Spleen (tissue), 11 donors: ENCODE measurements around the gene CUL1. TPM values are rescaled to one million over a fixed set of nuclear protein-coding genes. Genes with fewer than 3 reads are reported as not detected.

ENCODE experiments used
- DNase-seq: peaks from one replicate; pipeline ENCODE4 v3.0.0-alpha.2; 2020
- H3K27ac ChIP-seq, 8 donors: fragments of 200-600 bp; sonication (generic) in 7 of 8; 1 replicate in 4 of 8; 2 replicates in 4 of 8; pipeline versions ENCODE4 v1.5.0 to v1.8.0; 2016 to 2021; ENCODE audit warnings: inconsistent platforms in 4 of 8, mild to moderate bottlenecking in 4 of 8, moderate library complexity in 1 of 8
- H3K27me3 ChIP-seq, 7 donors: fragments of 200-600 bp; sonication (generic) in 6 of 7; replicated peaks in 1 of 7; 1 replicate in 4 of 7; 2 replicates in 3 of 7; pipeline versions ENCODE4 v1.5.0 to v1.8.0; 2016 to 2021; ENCODE audit warnings: inconsistent platforms in 3 of 7, mild to moderate bottlenecking in 1 of 7
- H3K36me3 ChIP-seq, 6 donors: fragments of 200-600 bp; sonication (generic) in 5 of 6; 1 replicate in 4 of 6; 2 replicates in 2 of 6; pipeline versions ENCODE4 v1.5.0 to v1.8.0; 2016 to 2021; ENCODE audit warnings: inconsistent platforms in 2 of 6
- H3K4me1 ChIP-seq, 6 donors: fragments of 200-600 bp; sonication (generic) in 5 of 6; 1 replicate in 3 of 6; 2 replicates in 3 of 6; pipeline versions ENCODE4 v1.5.0 to v1.8.0; 2016 to 2021; ENCODE audit warnings: inconsistent platforms in 3 of 6
- H3K4me3 ChIP-seq, 8 donors: fragments of 200-600 bp; sonication (generic) in 7 of 8; 1 replicate in 4 of 8; 2 replicates in 4 of 8; pipeline versions ENCODE4 v1.5.0 to v1.8.0; 2016 to 2021; ENCODE audit warnings: inconsistent platforms in 4 of 8, mild to moderate bottlenecking in 4 of 8, moderate library complexity in 2 of 8
- H3K9me3 ChIP-seq, 8 donors: fragments of 200-600 bp; sonication (generic) in 7 of 8; 1 replicate in 4 of 8; 2 replicates in 4 of 8; pipeline versions ENCODE4 v1.5.0 to v1.8.0; 2016 to 2021; ENCODE audit warnings: inconsistent platforms in 4 of 8
- CTCF ChIP-seq, 11 experiments: fragments of 200-600 bp in 7 of 11; fragments of 450-650 bp in 4 of 11; sonication (generic) in 4 of 11; IDR thresholded peaks in 8 of 11; conservative IDR thresholded peaks in 3 of 11; 1 replicate in 7 of 11; 2 replicates in 4 of 11; pipeline versions ENCODE4 v1.4.0 to v1.8.0; 2016 to 2021; ENCODE audit warnings: antibody characterized with exemption in 11 of 11, inconsistent platforms in 4 of 11, mild to moderate bottlenecking in 1 of 11
- POLR2A ChIP-seq, 3 donors: fragments of 450-650 bp; IDR thresholded peaks; one replicate each; pipeline ENCODE4 v1.5.1; 2017; ENCODE audit warnings: antibody characterized with exemption in 3 of 3, mild to moderate bottlenecking in 1 of 3
- POLR2AphosphoS5 ChIP-seq, 3 donors: sonication (generic); formaldehyde crosslinking; IDR thresholded peaks; one replicate each; pipeline ENCODE4 v1.5.1; 2017; ENCODE audit warnings: antibody characterized with exemption in 3 of 3
- WGBS, 5 donors: extraction: QIAGEN DNeasy Blood & Tissue Kit in 3 of 5; methylation state at CpG; one replicate each; pipeline versions ENCODE4 v1.1.5 to v1.1.7; 2013 to 2018; 5-methylcytosine and 5-hydroxymethylcytosine counted together
- intact Hi-C: fragments of 100-400 bp; cut with DNase I; formaldehyde crosslinking; loops from one replicate; pipeline ENCODE4 v1.15.0; 2023; ENCODE audit warnings: low total_unique reads
- polyA plus RNA-seq, 3 donors: library from polyadenylated mRNA; stranded (reverse); fragments of 200-250 nt; gene quantifications; one replicate each; pipeline ENCODE4 v1.2.1, GENCODE V29; 2013
- total RNA-seq, 7 donors: library from RNA; depleted of rRNA in 3 of 7; stranded (reverse); fragments of >200 nt in 3 of 7; fragmentation: NEBNext Ultra II Directional in 4 of 7; extraction: Animal tissue kit (Norgen Biotek cat#: 25700) in 4 of 7; gene quantifications; one replicate each; pipeline versions ENCODE4 v1.1.0 to v1.2.1, GENCODE V29; 2016 to 2021
- donor health status: healthy with polysubstance abuse.
- donor health status: DM: no; HTN: no; CAD: no; lungs with moderate emphysema.
- donor health status: DM: no; HTN: no; CAD: no.
- donor health status: Bipolar disorder and iron deficiency.
- donor health status: healthy.
- donor health status: DM: no; HTN: no; CAD: no.
- donor health status: DM: yes; HTN: yes; CAD: no.

Gene CUL1
- total and polyA plus RNA-seq, 10 donors, result 19.8 to 54.6 (median 42.7) TPM

DNA sequence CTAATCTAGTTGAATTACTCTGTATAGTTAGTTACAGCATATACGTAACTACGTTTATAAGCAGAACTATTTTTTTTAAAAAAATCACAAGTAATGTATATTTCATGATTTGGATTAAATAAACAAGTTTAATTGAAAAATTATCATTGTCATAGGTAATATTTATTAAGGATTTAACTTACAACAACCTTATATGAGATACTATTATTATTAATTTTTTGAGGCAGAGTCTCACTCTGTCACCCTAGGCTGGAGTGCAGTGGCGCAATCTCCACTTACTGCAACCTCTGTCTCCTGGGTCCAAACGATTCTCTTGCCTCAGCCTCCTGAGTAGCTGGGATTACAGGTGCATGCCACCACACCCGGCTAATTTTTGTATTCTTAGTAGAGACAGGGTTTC lies 4.1 kb upstream of the CUL1 start:
- Histone ChIP-seq H3K4me3 (no peak overlapping the region), H3K9me3 (no peaks in the 10 kb centered on the region), H3K27me3 (no peaks in the 10 kb centered on the region), H3K36me3 (no peaks in the 10 kb centered on the region), H3K4me1 (peaks cover 0 to 16% (median 10%) of the 10 kb centered on the region in 6 donors), H3K27ac (no peak overlapping the region)
- no peak for TF ChIP-seq CTCF (IDR thresholded peaks at IDR 0.05 in 8 of 11, conservative IDR thresholded peaks at IDR 0.05 in 3 of 11)
- no peak for TF ChIP-seq POLR2AphosphoS5 (IDR thresholded peaks at IDR 0.05)
- no peak for TF ChIP-seq POLR2A (IDR thresholded peaks at IDR 0.05)
- DNase-seq, result no peak
- intact Hi-C loops, result no loop called here
- 87 to 94% (median 91%) methylated on average over 5 of the region's 5 CpGs for WGBS, 5 donors

DNA sequence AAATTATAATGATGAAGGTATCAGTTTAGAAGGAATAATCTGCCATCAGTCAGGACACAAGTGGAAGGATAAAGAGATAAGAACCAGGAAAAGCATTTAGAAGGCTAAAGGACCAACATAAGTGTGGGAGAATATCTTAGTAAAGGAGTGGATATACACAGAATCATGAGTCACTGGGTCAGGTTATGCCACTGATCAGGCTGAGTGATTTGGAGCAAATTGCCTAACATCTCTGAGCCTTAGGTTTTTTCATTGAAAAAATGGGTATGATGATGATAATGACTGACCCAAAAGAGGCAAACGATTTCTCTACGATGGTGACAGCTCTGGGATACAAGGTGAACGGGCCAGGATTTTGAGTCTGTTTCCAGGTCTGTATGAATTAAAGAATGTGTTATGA lies 2.8 kb upstream of the CUL1 start:
- TF ChIP-seq POLR2AphosphoS5 (IDR thresholded peaks at IDR 0.05) (no peak), CTCF (IDR thresholded peaks at IDR 0.05 in 8 of 11, conservative IDR thresholded peaks at IDR 0.05 in 3 of 11) (no peak), POLR2A (IDR thresholded peaks at IDR 0.05) (no peak)
- H3K36me3 ChIP-seq, result no peaks in the 10 kb centered on the region
- H3K4me3 ChIP-seq, result no peak overlapping the region
- no peaks in the 10 kb centered on the region for H3K27me3 ChIP-seq
- no peak for DNase-seq
- no peak overlapping the region for H3K27ac ChIP-seq
- WGBS, 5 donors, result 91 to 95% (median 92%) methylated on average over 3 of the region's 3 CpGs
- intact Hi-C loops, result no loop called here
- H3K4me1 ChIP-seq, result peaks cover 9 to 29% (median 20%) of the 10 kb centered on the region in 6 donors
- H3K9me3 ChIP-seq, result no peaks in the 10 kb centered on the region

- WGBS, 5 donors, result 77 to 85% (median 82%) methylated on average over 5 of the region's 5 CpGs
- H3K4me3 ChIP-seq, result no peak overlapping the region
- H3K27ac ChIP-seq, result peak overlapping the region in 6 of 8 donors; percentile 81 to 98 (median 98)
- no peaks in the 10 kb centered on the region for H3K9me3 ChIP-seq
- peaks cover 18 to 37% (median 29%) of the 10 kb centered on the region in 6 donors for H3K4me1 ChIP-seq
- intact Hi-C loops, result no loop called here
- no peak for DNase-seq
- H3K27me3 ChIP-seq, result no peaks in the 10 kb centered on the region
- no peaks in the 10 kb centered on the region for H3K36me3 ChIP-seq
- TF ChIP-seq POLR2A (IDR thresholded peaks at IDR 0.05) (no peak), POLR2AphosphoS5 (IDR thresholded peaks at IDR 0.05) (no peak), CTCF (IDR thresholded peaks at IDR 0.05 in 8 of 11, conservative IDR thresholded peaks at IDR 0.05 in 3 of 11) (no peak)
Measured at GRCh38 chr7:148696787-148697186, 1.9 kb upstream of the CUL1 start.

DNA sequence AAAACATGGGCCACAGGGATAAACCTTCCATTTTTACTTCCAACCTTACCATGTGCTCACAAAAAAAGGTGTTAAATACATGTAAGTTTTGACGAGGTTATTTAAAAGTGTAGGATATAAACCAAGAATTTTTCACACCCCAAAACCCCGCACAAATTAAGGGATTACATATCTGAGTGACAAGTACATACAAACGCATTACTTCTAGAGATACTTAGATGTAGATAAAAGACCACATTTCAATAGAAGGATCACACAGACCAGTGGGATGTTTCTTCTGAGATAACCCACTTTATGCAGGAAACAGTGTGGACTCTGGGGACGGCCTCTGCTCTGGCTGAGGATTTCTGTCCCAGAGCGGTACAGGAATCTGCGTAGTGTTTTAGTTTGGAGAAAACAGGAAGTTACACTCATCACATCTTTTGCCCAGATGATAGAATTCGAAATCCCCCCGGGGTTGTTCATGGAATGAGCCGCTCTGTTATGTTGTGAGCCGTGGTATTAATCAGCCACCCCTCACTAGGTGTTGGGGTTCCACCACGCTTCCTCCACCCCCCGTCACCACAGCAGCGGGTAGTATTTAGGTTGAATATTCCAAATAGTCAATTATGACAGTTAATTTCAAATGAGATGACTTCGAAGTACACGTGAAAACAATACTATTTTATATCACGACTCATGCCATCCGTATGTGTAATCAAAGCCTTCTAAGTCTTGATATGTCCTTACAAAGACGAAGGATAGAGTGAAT lies 1.3 kb upstream of the CUL1 start:
- intact Hi-C loops, result no loop called here
- Histone ChIP-seq H3K27ac (peak overlapping the region; percentile 81 to 98 (median 97)), H3K27me3 (no peaks in the 10 kb centered on the region), H3K9me3 (no peaks in the 10 kb centered on the region), H3K4me1 (peaks cover 24 to 44% (median 35%) of the 10 kb centered on the region in 6 donors), H3K4me3 (peak overlapping the region; percentile 81 to 96 (median 88)), H3K36me3 (no peaks in the 10 kb centered on the region)
- no peak for DNase-seq
- WGBS, 5 donors, result 9 to 12% (median 11%) methylated on average over 18 of the region's 18 CpGs
- TF ChIP-seq CTCF (IDR thresholded peaks at IDR 0.05 in 8 of 11, conservative IDR thresholded peaks at IDR 0.05 in 3 of 11), result no peak
- peak in 1 of 3 donors; percentile 31 for TF ChIP-seq POLR2AphosphoS5 (IDR thresholded peaks at IDR 0.05)
- no peak for TF ChIP-seq POLR2A (IDR thresholded peaks at IDR 0.05)
